ENCODE results near the gene HDDC2. TPM values are rescaled to one million over a fixed set of nuclear protein-coding genes. Genes with fewer than 3 reads are reported as not detected.

Gene HDDC2
- total and polyA plus RNA-seq, 9 of the 15 experiments (the other 6 are each of a cell fraction or from before 2014, with no cell fraction given): 194 to 632 (median 294) TPM

DNA sequence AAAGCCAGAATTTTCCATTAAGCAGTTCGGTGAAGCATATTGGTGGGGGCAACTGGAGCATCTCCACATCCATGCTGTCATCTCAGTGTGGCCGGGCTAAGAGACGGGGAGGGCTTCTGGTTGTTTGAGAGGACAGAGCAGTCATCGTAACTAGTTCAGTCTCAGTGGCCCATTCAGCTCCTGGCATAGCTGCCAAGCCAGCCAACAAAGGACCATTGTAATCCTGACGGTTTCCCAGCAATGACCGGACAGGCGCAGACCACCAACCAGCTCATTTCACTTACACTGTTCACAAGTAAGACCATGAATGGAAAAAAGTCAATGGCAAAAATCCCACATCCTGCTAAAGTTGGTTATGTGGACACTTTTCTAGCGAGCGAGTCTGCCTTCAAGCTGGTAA, 14.9 kb upstream of the HDDC2 start:
- no peaks in the 10 kb centered on the region for H3K4me1 ChIP-seq (replicated peaks in 1 of 2; ENCODE audit: control insufficient read depth in 2 of 2, insufficient read depth in 2 of 2, low read length in 2 of 2)
- no peak for ATAC-seq
- no peak overlapping the region for H3K4me3 ChIP-seq
- peaks cover 4 to 5% of the 10 kb centered on the region in 2 experiments; a peak in 3 of 5 replicates for H3K27me3 ChIP-seq (ENCODE audit: control insufficient read depth in 2 of 2, insufficient read depth in 2 of 2, low read length in 2 of 2)
- intact Hi-C loops (cut with micrococcal nuclease) (loop anchor here (10.0 kb wide), 3 partner anchors 158 to 858 kb away; no protein-coding TSS in a partner anchor), in situ Hi-C loops (cut with MboI) (no loop called here)
- no peaks in the 10 kb centered on the region for H3K9me3 ChIP-seq (replicated peaks; ENCODE audit: control insufficient read depth, insufficient read depth, low read depth, low read length)
- H2AFZ ChIP-seq (ENCODE audit: low read depth, low read length): no peak overlapping the region
- H3K9me1 ChIP-seq (ENCODE audit: control insufficient read depth, insufficient read depth, low read length): no peaks in the 10 kb centered on the region
- 12% methylated on average over 9 of the region's 9 CpGs for WGBS (ENCODE audit: insufficient coverage, low coverage, missing lambda C conversion rate)
- no peak for FAIRE-seq
- no peaks in the 10 kb centered on the region for H4K20me1 ChIP-seq (replicated peaks; ENCODE audit: control insufficient read depth, insufficient read depth, low read length)
- TF ChIP-seq HMGN3 (IDR thresholded peaks at IDR 0.05; ENCODE audit: borderline replicate concordance, extremely low read depth, insufficient read length, low read depth, low read length) (no peak), POLR3G (IDR thresholded peaks at IDR 0.05; ENCODE audit: extremely low read depth, insufficient read length, insufficient replicate concordance) (no peak), ZNF217 (CRISPR knock-in tag; IDR thresholded peaks at IDR 0.05) (no peak), MYBL2 (IDR thresholded peaks at IDR 0.05; ENCODE audit: low read depth) (no peak), MYBL2 (CRISPR knock-in tag; IDR thresholded peaks at IDR 0.05; ENCODE audit: borderline replicate concordance) (no peak), POU5F1 (IDR thresholded peaks at IDR 0.05; ENCODE audit: borderline replicate concordance, low read depth, low read length, partially characterized antibody) (no peak), SREBF2 (CRISPR knock-in tag; IDR thresholded peaks at IDR 0.05) (no peak), GABPB1 (CRISPR knock-in tag; IDR thresholded peaks at IDR 0.05) (no peak), NCOA2 (IDR thresholded peaks at IDR 0.05; ENCODE audit: partially characterized antibody in 2 of 2) (no peak), CREB1 (IDR thresholded peaks at IDR 0.05) (no peak), CREB1 (CRISPR knock-in tag; IDR thresholded peaks at IDR 0.05) (no peak), FOXP1 (CRISPR knock-in tag; IDR thresholded peaks at IDR 0.05) (no peak), CREBBP (IDR thresholded peaks at IDR 0.05; ENCODE audit: low read depth, low read length) (no peak)
- TF ChIP-seq, protein P1, sequence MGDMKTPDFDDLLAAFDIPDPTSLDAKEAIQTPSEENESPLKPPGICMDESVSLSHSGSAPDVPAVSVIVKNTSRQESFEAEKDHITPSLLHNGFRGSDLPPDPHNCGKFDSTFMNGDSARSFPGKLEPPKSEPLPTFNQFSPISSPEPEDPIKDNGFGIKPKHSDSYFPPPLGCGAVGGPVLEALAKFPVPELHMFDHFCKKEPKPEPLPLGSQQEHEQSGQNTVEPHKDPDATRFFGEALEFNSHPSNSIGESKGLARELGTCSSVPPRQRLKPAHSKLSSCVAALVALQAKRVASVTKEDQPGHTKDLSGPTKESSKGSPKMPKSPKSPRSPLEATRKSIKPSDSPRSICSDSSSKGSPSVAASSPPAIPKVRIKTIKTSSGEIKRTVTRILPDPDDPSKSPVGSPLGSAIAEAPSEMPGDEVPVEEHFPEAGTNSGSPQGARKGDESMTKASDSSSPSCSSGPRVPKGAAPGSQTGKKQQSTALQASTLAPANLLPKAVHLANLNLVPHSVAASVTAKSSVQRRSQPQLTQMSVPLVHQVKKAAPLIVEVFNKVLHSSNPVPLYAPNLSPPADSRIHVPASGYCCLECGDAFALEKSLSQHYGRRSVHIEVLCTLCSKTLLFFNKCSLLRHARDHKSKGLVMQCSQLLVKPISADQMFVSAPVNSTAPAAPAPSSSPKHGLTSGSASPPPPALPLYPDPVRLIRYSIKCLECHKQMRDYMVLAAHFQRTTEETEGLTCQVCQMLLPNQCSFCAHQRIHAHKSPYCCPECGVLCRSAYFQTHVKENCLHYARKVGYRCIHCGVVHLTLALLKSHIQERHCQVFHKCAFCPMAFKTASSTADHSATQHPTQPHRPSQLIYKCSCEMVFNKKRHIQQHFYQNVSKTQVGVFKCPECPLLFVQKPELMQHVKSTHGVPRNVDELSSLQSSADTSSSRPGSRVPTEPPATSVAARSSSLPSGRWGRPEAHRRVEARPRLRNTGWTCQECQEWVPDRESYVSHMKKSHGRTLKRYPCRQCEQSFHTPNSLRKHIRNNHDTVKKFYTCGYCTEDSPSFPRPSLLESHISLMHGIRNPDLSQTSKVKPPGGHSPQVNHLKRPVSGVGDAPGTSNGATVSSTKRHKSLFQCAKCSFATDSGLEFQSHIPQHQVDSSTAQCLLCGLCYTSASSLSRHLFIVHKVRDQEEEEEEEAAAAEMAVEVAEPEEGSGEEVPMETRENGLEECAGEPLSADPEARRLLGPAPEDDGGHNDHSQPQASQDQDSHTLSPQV (IDR thresholded peaks at IDR 0.05): no peak
- no peak overlapping the region for H3K9ac ChIP-seq (ENCODE audit: insufficient read depth in 1 of 2, low read depth in 2 of 2, low read length in 2 of 2)
- CTCF ChIA-PET (ENCODE audit: low intra/inter-chr PET ratio): no interaction called here
- POLR2A ChIA-PET: interaction anchor here (1.2 kb wide), 1 partner anchor 474 kb away, joined by 3 read pairs; the partner anchor contains the start of gene NCOA7
- DNase-seq (ENCODE audit: extremely low read depth in 1 of 4, low spot score in 3 of 4): no peak
- H3K4me2 ChIP-seq (ENCODE audit: insufficient read depth, low read length): no peak overlapping the region
- no TSS peak for BruUV-seq (replicated peaks)
- no peaks in the 10 kb centered on the region for H3K79me2 ChIP-seq (ENCODE audit: control insufficient read depth, insufficient read depth, low read length)
- H3K36me3 ChIP-seq (ENCODE audit: control insufficient read depth, insufficient read depth, low read length): no peaks in the 10 kb centered on the region
- H3K27ac ChIP-seq (ENCODE audit: extremely low read depth, low read depth, low read length): no peak overlapping the region
